ENCODE results near the gene FBRSL1. TPM values are rescaled to one million over a fixed set of nuclear protein-coding genes. Genes with fewer than 3 reads are reported as not detected.
"Not testable (repeated sequence)": the region's sequence is repeated elsewhere in the genome, so short reads cannot be mapped to it uniquely, and the experiment has no call there.

FBRSL1 gene
- total RNA-seq, 1 experiment from 2014 or later, result 124 TPM

- DNase-seq (ENCODE audit: low read depth, low spot score); BruUV-seq (replicated peaks); H3K4me3 ChIP-seq (replicated peaks in 1 of 2; ENCODE audit: low read depth in 1 of 2, low read length in 2 of 2); H3K27ac ChIP-seq (ENCODE audit: low read depth, low read length); CTCF ChIA-PET; H3K36me3 ChIP-seq (ENCODE audit: control insufficient read depth in 1 of 2, insufficient read depth in 2 of 2, low read length in 2 of 2); H4K20me1 ChIP-seq (ENCODE audit: insufficient read depth); H2AFZ ChIP-seq (ENCODE audit: low read depth, low read length, poor library complexity, severe bottlenecking); ATAC-seq; H3K79me2 ChIP-seq (ENCODE audit: insufficient read depth, low read length); H3K27me3 ChIP-seq (ENCODE audit: insufficient read depth, low read length); intact Hi-C loops (cut with micrococcal nuclease); POLR2A ChIA-PET; H3K9me3 ChIP-seq (ENCODE audit: control insufficient read depth in 1 of 2, insufficient read depth in 1 of 2, low read depth in 1 of 2, low read length in 2 of 2); RAD21 ChIA-PET (ENCODE audit: low non-redundant PET in 1 of 2, low total read pairs in 2 of 2, uncharacterized antibody in 2 of 2, unreplicated experiment in 2 of 2); H3K4me1 ChIP-seq (ENCODE audit: control insufficient read depth in 1 of 2, insufficient read depth in 2 of 2, low read length in 2 of 2); H3K9ac ChIP-seq (ENCODE audit: low read length); H3K4me2 ChIP-seq (ENCODE audit: low read length); H3K9me2 ChIP-seq (ENCODE audit: insufficient read depth): not testable (repeated sequence)
Observed at GRCh38 chr12:132474799-132475303, 15.1 kb upstream of the FBRSL1 start.

- Histone ChIP-seq H3K79me2 (ENCODE audit: insufficient read depth, low read length) (no peaks in the 10 kb centered on the region), H2AFZ (ENCODE audit: low read depth, low read length, poor library complexity, severe bottlenecking) (peak overlapping the region; percentile 45), H3K9me2 (ENCODE audit: insufficient read depth) (no peaks in the 10 kb centered on the region), H4K20me1 (ENCODE audit: insufficient read depth) (no peaks in the 10 kb centered on the region), H3K9me3 (ENCODE audit: control insufficient read depth in 1 of 2, insufficient read depth in 1 of 2, low read depth in 1 of 2, low read length in 2 of 2) (peaks cover 0 to 5% of the 10 kb centered on the region in 2 experiments; a peak in 1 of 4 replicates), H3K4me3 (replicated peaks in 1 of 2; ENCODE audit: low read depth in 1 of 2, low read length in 2 of 2) (no peak overlapping the region), H3K36me3 (ENCODE audit: control insufficient read depth in 1 of 2, insufficient read depth in 2 of 2, low read length in 2 of 2) (no peaks in the 10 kb centered on the region), H3K4me1 (ENCODE audit: control insufficient read depth in 1 of 2, insufficient read depth in 2 of 2, low read length in 2 of 2) (peaks cover 0 to 9% of the 10 kb centered on the region in 2 experiments; a peak in 2 of 4 replicates), H3K9ac (ENCODE audit: low read length) (no peak overlapping the region), H3K4me2 (ENCODE audit: low read length) (no peak overlapping the region; the same call in 1 of the 2 replicates), H3K27me3 (ENCODE audit: insufficient read depth, low read length) (no peaks in the 10 kb centered on the region), H3K27ac (ENCODE audit: low read depth, low read length) (peak overlapping the region; percentile 16; the same call in 1 of the 2 replicates)
- ATAC-seq (no peak), DNase-seq (ENCODE audit: low read depth, low spot score) (no peak)
- intact Hi-C loops (cut with micrococcal nuclease), result no loop called here
- ChIA-PET RAD21 (ENCODE audit: low non-redundant PET in 1 of 2, low total read pairs in 2 of 2, uncharacterized antibody in 2 of 2, unreplicated experiment in 2 of 2) (no interaction called here), CTCF (no interaction called here), POLR2A (no interaction called here)
- TF ChIP-seq JUND (IDR thresholded peaks at IDR 0.05), result no peak
- TF ChIP-seq ELF1 (IDR thresholded peaks at IDR 0.05; ENCODE audit: borderline replicate concordance, low read depth), result no peak
- TF ChIP-seq CBX3 (IDR thresholded peaks at IDR 0.05; ENCODE audit: low read depth), result no peak
- no TSS peak for BruUV-seq (replicated peaks)
Observed at GRCh38 chr12:132475304-132476037, 14.5 kb upstream of the FBRSL1 start.
